ENCODE results near the gene ATP5F1D.

ATP5F1D gene

DNA sequence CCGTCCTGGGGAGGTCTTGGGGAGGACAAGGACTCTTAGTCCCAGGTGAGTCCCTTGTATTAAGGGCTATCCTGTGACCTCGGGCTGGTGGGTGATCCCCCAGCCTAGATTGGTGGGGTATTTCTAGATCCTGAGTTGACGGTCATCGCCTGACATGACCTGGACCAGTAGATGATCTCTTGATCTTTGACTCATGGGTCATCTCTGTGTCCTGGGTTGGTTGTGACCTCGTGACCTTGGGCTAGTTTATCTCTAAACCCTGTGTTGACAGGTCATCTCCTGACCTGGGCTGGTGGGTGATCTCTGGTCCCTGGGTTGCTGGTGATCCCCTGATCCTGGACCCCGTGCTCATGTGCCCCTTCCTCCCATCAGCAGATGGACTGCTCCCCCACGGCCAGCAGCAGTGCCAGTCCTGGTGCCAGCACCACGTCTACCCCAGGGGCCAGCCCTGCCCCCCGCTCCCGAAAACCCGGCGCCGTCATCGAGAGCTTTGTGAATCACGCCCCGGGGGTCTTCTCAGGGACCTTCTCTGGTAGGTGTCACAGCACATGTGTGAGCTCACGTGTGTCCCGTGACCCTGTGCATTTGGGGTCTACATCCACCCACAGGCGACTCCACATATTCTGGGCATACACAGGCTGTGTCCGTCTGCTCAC, 13.1 kb downstream of the ATP5F1D start:
- DNase-seq (ENCODE audit: low spot score) (no peak), ATAC-seq (ENCODE audit: low read depth) (no peak)
- Histone ChIP-seq H3K27me3 (ENCODE audit: insufficient read depth, poor library complexity, severe bottlenecking) (no peaks in the 10 kb centered on the region), H3K36me3 (ENCODE audit: low read depth) (peaks cover 73% of the 10 kb centered on the region), H3K4me3 (ENCODE audit: severe bottlenecking) (no peak overlapping the region), H3K4me1 (ENCODE audit: insufficient read depth, poor library complexity, severe bottlenecking) (peaks cover 32% of the 10 kb centered on the region), H3K9me3 (ENCODE audit: severe bottlenecking) (no peaks in the 10 kb centered on the region), H3K27ac (ENCODE audit: poor library complexity, severe bottlenecking) (peak overlapping the region; percentile 97)
- TF ChIP-seq, protein P1, sequence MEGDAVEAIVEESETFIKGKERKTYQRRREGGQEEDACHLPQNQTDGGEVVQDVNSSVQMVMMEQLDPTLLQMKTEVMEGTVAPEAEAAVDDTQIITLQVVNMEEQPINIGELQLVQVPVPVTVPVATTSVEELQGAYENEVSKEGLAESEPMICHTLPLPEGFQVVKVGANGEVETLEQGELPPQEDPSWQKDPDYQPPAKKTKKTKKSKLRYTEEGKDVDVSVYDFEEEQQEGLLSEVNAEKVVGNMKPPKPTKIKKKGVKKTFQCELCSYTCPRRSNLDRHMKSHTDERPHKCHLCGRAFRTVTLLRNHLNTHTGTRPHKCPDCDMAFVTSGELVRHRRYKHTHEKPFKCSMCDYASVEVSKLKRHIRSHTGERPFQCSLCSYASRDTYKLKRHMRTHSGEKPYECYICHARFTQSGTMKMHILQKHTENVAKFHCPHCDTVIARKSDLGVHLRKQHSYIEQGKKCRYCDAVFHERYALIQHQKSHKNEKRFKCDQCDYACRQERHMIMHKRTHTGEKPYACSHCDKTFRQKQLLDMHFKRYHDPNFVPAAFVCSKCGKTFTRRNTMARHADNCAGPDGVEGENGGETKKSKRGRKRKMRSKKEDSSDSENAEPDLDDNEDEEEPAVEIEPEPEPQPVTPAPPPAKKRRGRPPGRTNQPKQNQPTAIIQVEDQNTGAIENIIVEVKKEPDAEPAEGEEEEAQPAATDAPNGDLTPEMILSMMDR (IDR thresholded peaks at IDR 0.05; ENCODE audit: poor library complexity, severe bottlenecking): no peak

DNA sequence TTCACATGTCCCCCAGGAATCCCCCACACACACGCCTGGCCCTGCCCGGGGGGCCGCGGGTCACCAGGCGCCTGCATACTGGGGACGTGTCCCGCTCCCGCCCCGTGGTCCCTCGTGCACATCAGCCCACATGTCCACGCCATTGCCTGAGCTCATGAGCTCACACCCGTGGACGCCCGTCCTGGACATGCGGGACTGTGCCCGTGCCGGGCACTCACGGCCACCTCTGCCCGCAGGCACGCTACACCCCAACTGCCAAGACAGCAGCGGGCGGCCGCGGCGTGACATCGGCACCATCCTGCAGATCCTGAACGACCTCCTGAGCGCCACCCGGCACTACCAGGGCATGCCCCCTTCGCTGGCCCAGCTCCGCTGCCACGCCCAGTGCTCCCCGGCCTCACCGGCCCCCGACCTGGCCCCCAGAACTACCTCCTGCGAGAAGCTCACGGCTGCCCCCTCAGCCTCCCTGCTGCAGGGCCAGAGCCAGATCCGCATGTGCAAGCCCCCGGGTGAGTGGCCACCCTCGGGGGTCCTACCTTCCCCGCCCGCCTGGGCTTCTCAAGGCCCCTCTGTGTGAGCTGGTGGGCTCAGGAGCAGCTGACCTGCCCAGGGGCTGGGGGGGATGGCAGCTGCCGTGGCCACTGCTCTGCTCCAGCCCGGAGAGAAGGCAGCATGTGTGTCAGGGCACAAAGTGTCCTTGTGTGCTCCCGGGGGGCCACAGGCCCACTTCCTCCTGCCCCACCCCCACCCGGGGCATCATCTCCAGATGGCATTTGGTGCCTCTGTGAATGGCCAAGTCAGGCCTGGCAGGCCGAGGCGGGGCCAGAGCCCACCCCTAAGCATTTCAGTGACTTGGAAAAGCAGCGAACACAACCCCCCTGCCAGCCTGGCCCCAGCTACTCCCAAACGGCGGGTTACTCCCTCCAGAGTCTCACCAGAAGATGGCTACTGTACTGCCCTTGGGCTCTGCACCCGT, 13.9 kb downstream of the ATP5F1D start:
- Histone ChIP-seq H3K27ac (ENCODE audit: poor library complexity, severe bottlenecking) (peak overlapping the region; percentile 97), H3K4me3 (ENCODE audit: severe bottlenecking) (no peak overlapping the region), H3K36me3 (ENCODE audit: low read depth) (peaks cover 69% of the 10 kb centered on the region), H3K4me1 (ENCODE audit: insufficient read depth, poor library complexity, severe bottlenecking) (peaks cover 40% of the 10 kb centered on the region), H3K9me3 (ENCODE audit: severe bottlenecking) (no peaks in the 10 kb centered on the region), H3K27me3 (ENCODE audit: insufficient read depth, poor library complexity, severe bottlenecking) (no peaks in the 10 kb centered on the region)
- DNase-seq (ENCODE audit: low spot score) (no peak), ATAC-seq (ENCODE audit: low read depth) (no peak)
- TF ChIP-seq, protein P1 (IDR thresholded peaks at IDR 0.05; ENCODE audit: poor library complexity, severe bottlenecking): no peak

DNA sequence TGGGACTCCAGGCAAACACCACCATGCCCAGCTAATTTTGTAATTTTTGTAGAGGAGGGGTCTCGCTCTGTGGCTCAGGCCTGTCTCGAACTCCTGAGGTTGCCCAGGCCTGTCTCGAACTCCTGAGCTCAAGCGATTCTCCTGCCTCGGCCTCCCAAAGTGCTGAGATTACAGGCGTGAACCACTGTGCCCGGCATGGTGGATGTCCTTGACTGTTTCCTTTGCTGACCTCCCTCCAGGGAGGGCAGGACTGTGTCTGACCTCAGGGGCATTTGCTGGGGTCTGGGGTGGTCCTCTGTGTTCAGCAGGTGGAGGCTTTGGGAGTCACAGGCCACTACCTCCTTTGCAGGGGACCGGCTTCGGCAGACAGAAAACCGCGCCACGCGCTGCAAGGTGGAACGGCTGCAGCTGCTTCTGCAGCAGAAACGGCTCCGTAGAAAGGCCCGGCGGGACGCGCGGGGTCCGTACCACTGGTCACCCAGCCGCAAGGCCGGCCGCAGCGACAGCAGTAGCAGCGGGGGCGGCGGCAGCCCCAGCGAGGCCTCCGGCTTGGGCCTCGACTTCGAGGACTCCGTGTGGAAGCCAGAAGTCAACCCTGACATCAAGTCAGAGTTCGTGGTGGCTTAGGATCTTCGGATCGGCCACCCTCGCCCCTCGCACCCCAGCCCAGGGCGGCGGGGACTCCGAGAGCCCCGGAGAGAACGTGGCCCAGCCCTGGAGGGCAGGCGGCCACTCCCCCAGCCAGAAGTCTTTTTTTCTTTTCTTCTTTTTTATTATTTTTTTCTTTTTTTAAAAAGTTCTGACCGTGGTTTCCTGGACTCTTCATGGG, 15.3 kb downstream of the ATP5F1D start:
- TF ChIP-seq, protein P1 (IDR thresholded peaks at IDR 0.05; ENCODE audit: poor library complexity, severe bottlenecking): no peak
- H3K36me3 ChIP-seq (ENCODE audit: low read depth): peaks cover 57% of the 10 kb centered on the region
- H3K4me3 ChIP-seq (ENCODE audit: severe bottlenecking): no peak overlapping the region
- ATAC-seq (ENCODE audit: low read depth) (no peak), DNase-seq (ENCODE audit: low spot score) (no peak)
- no peaks in the 10 kb centered on the region for H3K9me3 ChIP-seq (ENCODE audit: severe bottlenecking)
- H3K4me1 ChIP-seq (ENCODE audit: insufficient read depth, poor library complexity, severe bottlenecking): peaks cover 42% of the 10 kb centered on the region
- no peaks in the 10 kb centered on the region for H3K27me3 ChIP-seq (ENCODE audit: insufficient read depth, poor library complexity, severe bottlenecking)
- peak overlapping the region; percentile 97 for H3K27ac ChIP-seq (ENCODE audit: poor library complexity, severe bottlenecking)

DNA sequence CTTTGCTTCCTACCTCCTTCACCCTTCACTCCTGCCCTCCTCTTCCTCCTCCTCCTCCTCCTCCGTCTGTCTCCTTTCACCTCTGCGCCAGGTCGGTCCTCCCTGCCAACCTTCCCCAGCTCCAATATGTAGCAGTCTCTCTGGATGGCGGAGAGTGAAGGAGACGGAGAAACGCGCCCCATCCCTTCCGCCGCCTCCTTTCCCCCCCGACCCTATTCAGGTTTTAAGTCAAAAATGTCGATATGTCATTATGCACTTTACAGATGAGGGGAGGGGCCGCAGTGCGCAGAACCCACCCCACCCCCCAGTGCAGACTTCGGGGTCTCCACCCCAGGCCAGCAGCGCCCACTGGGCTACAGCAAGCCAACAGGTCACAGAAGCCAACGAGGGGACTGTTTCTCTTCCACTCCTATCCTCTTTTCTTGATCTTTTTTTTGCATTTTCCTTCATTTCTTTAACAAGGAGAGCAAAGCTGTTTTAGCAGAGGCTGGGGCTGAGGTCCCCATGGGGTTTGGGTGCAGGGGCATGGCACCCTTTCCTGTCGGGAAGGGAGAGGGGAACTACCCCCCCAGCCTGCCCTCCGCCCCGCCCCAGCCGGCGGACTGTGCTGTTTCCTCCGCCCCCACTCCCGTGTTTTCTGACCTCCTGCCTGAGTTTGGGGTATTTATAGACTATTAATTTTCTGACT, 16.1 kb downstream of the ATP5F1D start:
- H3K27ac ChIP-seq (ENCODE audit: poor library complexity, severe bottlenecking): peak overlapping the region; percentile 97
- peaks cover 52% of the 10 kb centered on the region for H3K36me3 ChIP-seq (ENCODE audit: low read depth)

More for the DNA sequence above, 16.1 kb downstream of the ATP5F1D start:
- H3K4me3 ChIP-seq (ENCODE audit: severe bottlenecking): no peak overlapping the region
- no peak for ATAC-seq (ENCODE audit: low read depth)
- TF ChIP-seq, protein P1 (IDR thresholded peaks at IDR 0.05; ENCODE audit: poor library complexity, severe bottlenecking): no peak
- H3K9me3 ChIP-seq (ENCODE audit: severe bottlenecking): no peaks in the 10 kb centered on the region
- peaks cover 42% of the 10 kb centered on the region for H3K4me1 ChIP-seq (ENCODE audit: insufficient read depth, poor library complexity, severe bottlenecking)
- no peak for DNase-seq (ENCODE audit: low spot score)
- no peaks in the 10 kb centered on the region for H3K27me3 ChIP-seq (ENCODE audit: insufficient read depth, poor library complexity, severe bottlenecking)
